ENCODE data around the gene EVX2.

DNA sequence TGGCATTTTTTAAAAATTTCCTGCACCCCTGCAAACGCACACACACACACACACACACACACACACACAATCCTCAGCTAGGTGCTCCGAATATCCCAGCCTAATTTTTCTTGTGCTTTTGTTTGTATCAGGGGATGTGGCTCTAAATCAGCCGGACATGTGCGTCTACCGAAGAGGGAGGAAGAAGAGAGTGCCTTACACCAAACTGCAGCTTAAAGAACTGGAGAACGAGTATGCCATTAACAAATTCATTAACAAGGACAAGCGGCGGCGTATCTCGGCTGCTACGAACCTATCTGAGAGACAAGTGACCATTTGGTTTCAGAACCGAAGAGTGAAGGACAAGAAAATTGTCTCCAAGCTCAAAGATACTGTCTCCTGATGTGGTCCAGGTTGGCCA is 10.6 kb upstream of the EVX2 start:
- TF ChIP-seq, protein P1, sequence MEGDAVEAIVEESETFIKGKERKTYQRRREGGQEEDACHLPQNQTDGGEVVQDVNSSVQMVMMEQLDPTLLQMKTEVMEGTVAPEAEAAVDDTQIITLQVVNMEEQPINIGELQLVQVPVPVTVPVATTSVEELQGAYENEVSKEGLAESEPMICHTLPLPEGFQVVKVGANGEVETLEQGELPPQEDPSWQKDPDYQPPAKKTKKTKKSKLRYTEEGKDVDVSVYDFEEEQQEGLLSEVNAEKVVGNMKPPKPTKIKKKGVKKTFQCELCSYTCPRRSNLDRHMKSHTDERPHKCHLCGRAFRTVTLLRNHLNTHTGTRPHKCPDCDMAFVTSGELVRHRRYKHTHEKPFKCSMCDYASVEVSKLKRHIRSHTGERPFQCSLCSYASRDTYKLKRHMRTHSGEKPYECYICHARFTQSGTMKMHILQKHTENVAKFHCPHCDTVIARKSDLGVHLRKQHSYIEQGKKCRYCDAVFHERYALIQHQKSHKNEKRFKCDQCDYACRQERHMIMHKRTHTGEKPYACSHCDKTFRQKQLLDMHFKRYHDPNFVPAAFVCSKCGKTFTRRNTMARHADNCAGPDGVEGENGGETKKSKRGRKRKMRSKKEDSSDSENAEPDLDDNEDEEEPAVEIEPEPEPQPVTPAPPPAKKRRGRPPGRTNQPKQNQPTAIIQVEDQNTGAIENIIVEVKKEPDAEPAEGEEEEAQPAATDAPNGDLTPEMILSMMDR (IDR thresholded peaks at IDR 0.05; ENCODE audit: low read depth, low read length): no peak
- TF ChIP-seq, protein P2, sequence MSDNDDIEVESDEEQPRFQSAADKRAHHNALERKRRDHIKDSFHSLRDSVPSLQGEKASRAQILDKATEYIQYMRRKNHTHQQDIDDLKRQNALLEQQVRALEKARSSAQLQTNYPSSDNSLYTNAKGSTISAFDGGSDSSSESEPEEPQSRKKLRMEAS (IDR thresholded peaks at IDR 0.05; ENCODE audit: low read depth, low read length): no peak; the same call in 1 of the 2 replicates
- TF ChIP-seq POLR2A (IDR thresholded peaks at IDR 0.05; ENCODE audit: extremely low read depth, insufficient read length): no peak
- TF ChIP-seq MYC (IDR thresholded peaks at IDR 0.05; ENCODE audit: low read depth, low read length): no peak
